ENCODE results near the gene FRMD4A. TPM values are rescaled to one million over a fixed set of nuclear protein-coding genes. Genes with fewer than 3 reads are reported as not detected.

The FRMD4A gene
- total RNA-seq, 1 donor from 2014 or later, result 34.6 TPM

GRCh38 chr10:13791483-13791882, 539.2 kb downstream of the FRMD4A start:
- no peak for DNase-seq (ENCODE audit: low read depth)
- H3K4me3 ChIP-seq (ENCODE audit: low read depth, low read length), result no peak overlapping the region
- TF ChIP-seq CTCF (conservative IDR thresholded peaks at IDR 0.05; ENCODE audit: low read depth, low read length), result no peak

- no peak for TF ChIP-seq CTCF (conservative IDR thresholded peaks at IDR 0.05; ENCODE audit: low read depth, low read length)
- no peak for DNase-seq (ENCODE audit: low read depth)
- H3K4me3 ChIP-seq (ENCODE audit: low read depth, low read length), result no peak overlapping the region
Observed at GRCh38 chr10:13790196-13790595, 540.5 kb downstream of the FRMD4A start.

- DNase-seq (ENCODE audit: low read depth), result no peak
- TF ChIP-seq CTCF (conservative IDR thresholded peaks at IDR 0.05; ENCODE audit: low read depth, low read length), result no peak
- H3K4me3 ChIP-seq (ENCODE audit: low read depth, low read length), result no peak overlapping the region
Observed at GRCh38 chr10:13789448-13789829, 541.3 kb downstream of the FRMD4A start.

- H3K4me3 ChIP-seq (ENCODE audit: low read depth, low read length), result no peak overlapping the region
- DNase-seq (ENCODE audit: low read depth), result no peak
- TF ChIP-seq CTCF (conservative IDR thresholded peaks at IDR 0.05; ENCODE audit: low read depth, low read length), result no peak
Observed at GRCh38 chr10:13788711-13789447, 541.8 kb downstream of the FRMD4A start.

- no peak for TF ChIP-seq CTCF (conservative IDR thresholded peaks at IDR 0.05; ENCODE audit: low read depth, low read length)
- no peak overlapping the region for H3K4me3 ChIP-seq (ENCODE audit: low read depth, low read length)
- no peak for DNase-seq (ENCODE audit: low read depth)
Observed at GRCh38 chr10:13788320-13788600, 542.5 kb downstream of the FRMD4A start.

GRCh38 chr10:13787015-13787421, 543.7 kb downstream of the FRMD4A start:
- H3K4me3 ChIP-seq (ENCODE audit: low read depth, low read length), result peak overlapping the region; percentile 7
- TF ChIP-seq CTCF (conservative IDR thresholded peaks at IDR 0.05; ENCODE audit: low read depth, low read length), result peak; percentile 4
- no peak for DNase-seq (ENCODE audit: low read depth)

- no peak for DNase-seq (ENCODE audit: low read depth)
Observed at GRCh38 chr10:13784067-13784466, 546.7 kb downstream of the FRMD4A start.

More at GRCh38 chr10:13784067-13784466, 546.7 kb downstream of the FRMD4A start:
- peak; percentile 52 for TF ChIP-seq CTCF (conservative IDR thresholded peaks at IDR 0.05; ENCODE audit: low read depth, low read length)
- H3K4me3 ChIP-seq (ENCODE audit: low read depth, low read length), result no peak overlapping the region

Measured in epithelial cell of proximal tubule (primary cell).